ENCODE measurements around the gene ATG4B. TPM values are rescaled to one million over a fixed set of nuclear protein-coding genes. Genes with fewer than 3 reads are reported as not detected.

ATG4B gene
- total RNA-seq, 1 donor from 2014 or later = 124 TPM

DNA sequence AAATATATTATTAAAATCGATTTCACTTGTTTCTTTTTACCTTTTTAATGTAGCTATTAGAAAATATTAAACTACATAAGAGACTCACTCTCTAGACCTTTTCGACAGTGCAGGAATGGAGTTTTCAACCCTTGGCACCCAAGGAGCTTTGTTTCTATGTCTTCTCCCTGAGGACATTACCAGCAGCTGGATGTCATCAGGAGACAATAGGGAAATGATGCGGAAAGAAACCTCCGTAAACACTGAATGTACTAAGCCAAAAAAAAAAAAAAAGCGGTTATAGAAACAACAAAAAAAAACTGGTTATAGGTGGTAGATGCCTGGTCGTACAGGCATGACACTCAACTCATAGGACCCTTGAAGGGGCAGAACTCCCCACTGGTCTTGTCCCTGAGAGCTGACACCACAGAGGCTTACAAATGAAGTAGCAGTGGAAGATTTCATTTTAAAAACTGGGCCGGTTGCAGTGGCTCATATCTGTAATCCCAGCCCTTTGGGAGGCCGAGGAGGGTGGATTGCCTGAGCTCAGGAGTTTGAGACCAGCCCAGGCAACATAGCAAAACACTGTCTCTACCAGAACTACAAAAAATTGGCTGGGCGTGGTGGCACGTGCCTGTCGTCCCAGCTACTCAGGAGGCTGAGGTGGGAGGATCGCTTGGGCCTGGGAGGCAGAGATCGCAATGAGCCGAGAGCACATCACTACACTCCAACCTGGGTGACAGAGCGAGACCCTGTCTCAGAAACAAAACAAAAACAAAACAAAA is 24.3 kb upstream of the ATG4B start:
- no peak overlapping the region for H3K4me3 Mint-ChIP-seq (ENCODE audit: unreplicated experiment)
- H3K27me3 Mint-ChIP-seq (ENCODE audit: unreplicated experiment) = peaks cover 5% of the 10 kb centered on the region
- no peak overlapping the region for H3K27ac Mint-ChIP-seq (ENCODE audit: unreplicated experiment)
- TF ChIP-seq, protein P1, sequence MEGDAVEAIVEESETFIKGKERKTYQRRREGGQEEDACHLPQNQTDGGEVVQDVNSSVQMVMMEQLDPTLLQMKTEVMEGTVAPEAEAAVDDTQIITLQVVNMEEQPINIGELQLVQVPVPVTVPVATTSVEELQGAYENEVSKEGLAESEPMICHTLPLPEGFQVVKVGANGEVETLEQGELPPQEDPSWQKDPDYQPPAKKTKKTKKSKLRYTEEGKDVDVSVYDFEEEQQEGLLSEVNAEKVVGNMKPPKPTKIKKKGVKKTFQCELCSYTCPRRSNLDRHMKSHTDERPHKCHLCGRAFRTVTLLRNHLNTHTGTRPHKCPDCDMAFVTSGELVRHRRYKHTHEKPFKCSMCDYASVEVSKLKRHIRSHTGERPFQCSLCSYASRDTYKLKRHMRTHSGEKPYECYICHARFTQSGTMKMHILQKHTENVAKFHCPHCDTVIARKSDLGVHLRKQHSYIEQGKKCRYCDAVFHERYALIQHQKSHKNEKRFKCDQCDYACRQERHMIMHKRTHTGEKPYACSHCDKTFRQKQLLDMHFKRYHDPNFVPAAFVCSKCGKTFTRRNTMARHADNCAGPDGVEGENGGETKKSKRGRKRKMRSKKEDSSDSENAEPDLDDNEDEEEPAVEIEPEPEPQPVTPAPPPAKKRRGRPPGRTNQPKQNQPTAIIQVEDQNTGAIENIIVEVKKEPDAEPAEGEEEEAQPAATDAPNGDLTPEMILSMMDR (IDR thresholded peaks at IDR 0.05; ENCODE audit: unreplicated experiment) = no peak
- H3K36me3 Mint-ChIP-seq (ENCODE audit: low read depth, unreplicated experiment) = peaks cover 9% of the 10 kb centered on the region
- peaks cover 17% of the 10 kb centered on the region for H3K4me1 Mint-ChIP-seq (ENCODE audit: unreplicated experiment)
- DNase-seq (ENCODE audit: low spot score) = no peak
- no peaks in the 10 kb centered on the region for H3K9me3 Mint-ChIP-seq (ENCODE audit: unreplicated experiment)

DNA sequence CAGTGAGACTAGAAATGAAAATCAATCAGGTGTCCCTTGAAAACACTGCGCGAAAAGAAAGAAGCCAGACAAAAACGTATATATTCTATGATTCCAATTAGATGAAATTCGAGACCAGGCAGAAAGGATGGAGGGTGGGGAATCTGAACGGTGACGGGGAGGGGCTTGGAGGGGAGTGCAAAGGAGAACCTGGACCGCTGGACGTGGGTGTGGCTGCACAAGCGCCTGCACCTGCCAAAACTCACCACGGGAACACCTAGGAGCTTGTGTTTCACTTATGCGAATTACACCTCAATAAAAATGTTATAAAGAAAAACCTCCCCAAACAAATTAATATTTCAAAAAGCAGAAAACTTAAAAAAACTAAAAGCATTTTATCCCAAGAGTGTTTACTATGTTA is 22.5 kb upstream of the ATG4B start:
- TF ChIP-seq, protein P1 (IDR thresholded peaks at IDR 0.05; ENCODE audit: unreplicated experiment) = no peak
- Mint-ChIP-seq H3K9me3 (ENCODE audit: unreplicated experiment) (no peaks in the 10 kb centered on the region), H3K4me1 (ENCODE audit: unreplicated experiment) (peaks cover 13% of the 10 kb centered on the region), H3K36me3 (ENCODE audit: low read depth, unreplicated experiment) (peaks cover 7% of the 10 kb centered on the region), H3K27ac (ENCODE audit: unreplicated experiment) (no peak overlapping the region), H3K27me3 (ENCODE audit: unreplicated experiment) (peaks cover 7% of the 10 kb centered on the region), H3K4me3 (ENCODE audit: unreplicated experiment) (no peak overlapping the region)
- DNase-seq (ENCODE audit: low spot score) = no peak

DNA sequence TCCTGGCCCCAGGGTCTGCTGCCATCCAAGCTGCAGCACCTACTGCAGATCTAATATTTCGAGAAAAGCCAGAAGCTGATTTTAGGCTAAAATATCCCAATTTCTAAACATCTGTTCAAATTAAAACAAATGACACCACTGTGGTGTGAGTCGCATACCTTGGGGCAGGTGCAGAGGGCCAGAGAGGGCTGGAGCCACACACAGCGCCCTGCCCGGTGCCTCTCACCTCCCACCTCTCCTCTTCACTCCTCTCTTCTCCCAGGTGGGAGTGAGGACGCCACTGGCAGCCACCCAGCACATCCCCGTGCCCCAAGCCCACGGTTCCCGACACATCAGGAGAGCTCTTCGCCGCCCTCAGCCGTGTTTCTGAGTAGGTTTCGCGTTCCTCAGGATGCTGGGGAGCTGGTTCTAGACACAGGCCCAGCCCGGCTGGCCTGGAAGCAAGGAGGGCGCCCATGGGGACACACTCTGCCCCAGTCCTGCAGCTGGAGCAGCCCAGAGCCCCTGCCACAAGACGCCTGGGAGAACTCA is 21.9 kb upstream of the ATG4B start:
- DNase-seq (ENCODE audit: low spot score) = no peak
- Mint-ChIP-seq H3K4me3 (ENCODE audit: unreplicated experiment) (no peak overlapping the region), H3K9me3 (ENCODE audit: unreplicated experiment) (no peaks in the 10 kb centered on the region), H3K27me3 (ENCODE audit: unreplicated experiment) (peaks cover 7% of the 10 kb centered on the region), H3K27ac (ENCODE audit: unreplicated experiment) (no peak overlapping the region), H3K4me1 (ENCODE audit: unreplicated experiment) (peaks cover 13% of the 10 kb centered on the region), H3K36me3 (ENCODE audit: low read depth, unreplicated experiment) (peaks cover 10% of the 10 kb centered on the region)
- TF ChIP-seq, protein P1 (IDR thresholded peaks at IDR 0.05; ENCODE audit: unreplicated experiment) = no peak

DNA sequence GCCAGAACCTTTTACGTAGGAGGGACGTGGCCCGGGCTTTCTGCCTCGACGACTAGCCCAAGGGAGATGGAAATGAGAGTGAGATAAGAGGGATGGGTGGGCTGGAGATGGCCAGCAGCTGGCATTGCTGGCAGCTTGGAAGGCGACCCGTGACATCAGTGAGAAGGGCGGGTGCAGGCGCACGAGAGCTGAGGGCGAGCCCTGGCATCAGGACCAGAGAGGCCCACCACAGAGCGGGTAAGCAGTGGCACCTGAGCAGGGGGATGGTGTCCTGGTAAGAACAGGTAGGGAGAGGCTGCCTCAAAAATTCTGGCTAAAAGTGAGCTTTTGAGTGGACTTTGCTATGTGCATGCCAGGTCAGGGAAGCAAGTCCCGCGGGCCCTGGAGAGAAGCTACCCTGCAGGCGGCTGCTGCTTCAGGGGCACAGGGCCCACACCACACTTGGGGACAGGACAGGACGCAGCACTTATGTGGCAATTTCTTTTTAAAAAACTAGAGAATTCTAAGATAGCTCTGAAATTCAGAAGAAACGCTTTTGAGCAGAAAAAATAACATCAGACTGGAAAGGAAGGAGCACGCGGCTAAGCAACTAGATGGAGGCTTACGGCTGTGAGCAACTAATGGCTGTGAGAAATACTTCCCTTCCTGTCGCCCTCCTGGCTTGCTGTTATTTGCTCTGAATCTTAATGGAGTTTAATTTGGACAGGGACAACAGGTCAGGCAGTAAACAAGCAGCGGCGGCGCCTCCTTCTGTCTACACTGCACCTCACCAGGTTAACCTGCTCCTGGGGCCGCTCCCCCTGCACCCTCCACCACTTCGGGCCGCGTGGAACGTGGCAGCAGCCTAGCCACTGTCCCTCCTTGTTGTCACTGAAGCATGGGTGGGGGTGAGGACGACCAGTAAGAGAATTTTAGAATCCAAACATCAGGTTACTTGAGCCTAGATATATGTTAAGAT is 21.0 kb upstream of the ATG4B start:
- no peak overlapping the region for H3K4me3 Mint-ChIP-seq (ENCODE audit: unreplicated experiment)
- TF ChIP-seq, protein P1 (IDR thresholded peaks at IDR 0.05; ENCODE audit: unreplicated experiment) = no peak
- DNase-seq (ENCODE audit: low spot score) = no peak
- H3K4me1 Mint-ChIP-seq (ENCODE audit: unreplicated experiment) = peaks cover 13% of the 10 kb centered on the region
- H3K9me3 Mint-ChIP-seq (ENCODE audit: unreplicated experiment) = no peaks in the 10 kb centered on the region
- H3K27me3 Mint-ChIP-seq (ENCODE audit: unreplicated experiment) = peaks cover 7% of the 10 kb centered on the region
- H3K27ac Mint-ChIP-seq (ENCODE audit: unreplicated experiment) = peak overlapping the region; percentile 64
- H3K36me3 Mint-ChIP-seq (ENCODE audit: low read depth, unreplicated experiment) = peaks cover 16% of the 10 kb centered on the region

Measured in endothelial cell (in vitro differentiated cells).